ENCODE data around the gene SLC11A2.

- TF ChIP-seq YY1 (IDR thresholded peaks at IDR 0.05; ENCODE audit: insufficient read depth, insufficient read length), result no peak
- no peak for TF ChIP-seq ZNF274 (IDR thresholded peaks at IDR 0.05; ENCODE audit: low read depth, low read length)
Observed at GRCh38 chr12:51019927-51020326, 6.3 kb downstream of the SLC11A2 start.
